HG03103 (cell line): Measurements from ENCODE around the gene CTTN.

Experiments
- ATAC-seq: cut with Tn5 transposase; IDR thresholded peaks from one replicate; pipeline ENCODE4 v1.9.1; 2021; ENCODE audit warnings: low read depth; ENCODE audit not compliant: unreplicated experiment

The CTTN gene

DNA sequence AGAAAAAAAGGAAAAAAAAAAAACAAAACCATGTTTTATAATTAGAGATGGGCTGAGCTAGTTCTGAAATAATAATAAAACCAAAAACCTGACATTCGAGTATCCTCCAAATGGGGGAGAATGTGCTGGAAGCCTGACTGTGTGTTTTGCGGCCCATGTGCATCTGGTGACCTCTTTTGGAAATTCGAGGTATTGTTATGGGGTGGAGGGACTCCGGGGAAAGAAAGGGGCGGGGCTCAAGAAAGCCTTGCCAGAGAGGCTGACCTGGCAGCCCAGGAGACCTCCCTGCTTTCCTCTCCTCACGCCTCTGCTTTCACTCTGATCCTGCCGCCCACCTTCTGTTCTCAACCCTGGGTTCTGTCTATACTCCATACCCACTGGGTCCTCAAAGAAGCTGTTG lies 72.9 kb downstream of the CTTN start:
- ATAC-seq: no peak

- ATAC-seq: no peak
These were observed 73.9 kb downstream of the CTTN start for GRCh38 chr11:70472240-70472639.

- ATAC-seq: no peak
These were observed 75.0 kb downstream of the CTTN start for GRCh38 chr11:70473186-70473872.

DNA sequence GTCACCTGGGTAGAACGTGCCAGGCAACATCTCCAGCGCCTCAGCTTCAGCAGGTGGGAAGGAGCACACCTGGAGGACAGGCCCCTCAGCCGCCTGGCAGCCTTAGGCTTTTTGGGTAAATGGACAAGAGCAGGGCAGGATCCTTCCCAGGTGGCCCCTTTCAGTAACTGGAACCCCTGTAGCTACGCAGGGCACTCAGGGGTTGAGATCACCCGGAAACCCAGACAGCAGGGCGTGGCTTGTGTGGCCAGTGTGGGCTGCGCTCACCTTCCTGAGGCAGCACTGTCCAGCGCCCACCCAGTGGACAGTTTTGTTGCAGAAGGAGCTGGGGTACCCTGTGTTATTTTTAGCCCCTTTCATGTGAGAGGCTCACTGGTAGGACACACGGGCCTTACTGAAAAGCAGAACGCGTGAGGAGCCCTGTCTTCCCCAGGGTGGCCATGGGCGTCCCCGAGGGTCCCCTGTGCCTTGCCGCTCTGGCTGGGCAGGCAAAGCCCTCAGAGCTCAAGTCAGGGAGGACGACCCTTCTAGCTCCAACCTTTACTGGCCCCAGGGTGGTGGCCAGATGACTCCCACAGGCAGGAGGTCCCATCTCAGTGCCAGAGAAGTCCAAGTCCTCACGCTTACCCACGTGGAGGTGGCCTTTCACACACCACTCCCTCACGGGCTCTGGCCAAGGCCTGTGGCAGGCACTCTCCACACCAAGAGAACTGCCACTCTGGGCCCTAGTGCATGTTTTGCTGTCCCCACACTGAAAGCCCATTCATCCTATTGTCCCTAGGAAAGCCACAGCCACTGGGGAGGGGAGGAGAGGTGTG lies 75.8 kb downstream of the CTTN start:
- no peak for ATAC-seq

GRCh38 chr11:70474710-70475109 lies 76.4 kb downstream of the CTTN start:
- no peak for ATAC-seq

DNA sequence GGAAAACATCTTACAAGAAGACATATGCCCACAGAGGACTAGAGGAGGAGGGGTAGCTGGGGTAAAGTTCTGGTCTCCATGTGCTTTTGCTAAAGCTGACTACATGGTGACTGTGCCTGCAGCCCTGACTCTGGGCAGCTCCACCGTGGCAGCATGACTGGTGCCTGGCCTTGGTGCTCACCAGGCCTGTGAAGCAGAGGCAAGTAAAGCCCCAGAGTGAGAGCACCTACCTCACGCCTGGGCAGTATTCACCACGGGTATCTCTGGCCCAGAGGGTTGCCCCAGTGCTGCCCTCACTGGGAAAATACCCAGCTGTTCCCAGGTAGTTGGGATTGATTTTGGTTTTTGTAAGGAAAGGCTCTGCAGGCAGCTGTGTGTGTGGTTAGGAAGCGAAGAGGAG lies 78.3 kb downstream of the CTTN start:
- ATAC-seq: no peak

- no peak for ATAC-seq
These were observed 78.8 kb downstream of the CTTN start for GRCh38 chr11:70477176-70477575.

- no peak for ATAC-seq
These were observed 79.3 kb downstream of the CTTN start for GRCh38 chr11:70477609-70478008.

DNA sequence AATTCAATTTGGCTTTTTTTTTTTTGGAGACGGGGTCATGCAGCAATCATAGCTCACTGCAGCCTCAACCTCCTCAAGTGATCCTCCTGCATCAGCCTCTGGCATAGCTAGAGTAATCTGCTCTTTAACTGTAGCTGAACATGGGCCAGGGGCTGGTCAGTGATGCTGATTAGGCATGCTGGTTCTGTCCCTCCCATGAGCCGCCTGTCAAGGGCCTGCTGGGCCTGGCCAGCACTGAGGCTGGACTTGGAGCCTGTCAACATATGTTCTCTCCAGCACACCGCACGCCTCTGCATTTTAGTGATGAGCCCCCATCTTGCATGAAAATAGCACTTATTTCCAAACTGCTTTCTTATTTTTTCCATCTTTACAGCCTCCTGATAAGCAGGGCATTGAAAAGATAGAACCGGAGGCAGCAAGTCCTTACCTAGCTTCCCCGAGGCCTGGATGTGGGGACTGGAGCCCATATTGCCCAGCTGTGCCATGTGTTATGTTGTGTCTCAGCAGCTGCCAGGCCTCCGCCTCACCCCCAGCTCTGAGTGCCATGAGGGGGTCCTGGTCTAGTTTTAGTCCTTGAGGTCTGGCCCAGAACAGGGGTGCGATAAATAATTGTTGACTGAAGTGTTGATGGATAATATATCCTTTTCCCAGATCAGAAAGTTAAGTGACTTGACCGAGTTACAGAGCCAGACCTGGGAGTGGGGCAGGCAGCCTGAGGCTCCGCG lies 80.0 kb downstream of the CTTN start:
- ATAC-seq: no peak

- ATAC-seq: no peak
These were observed 82.4 kb downstream of the CTTN start for GRCh38 chr11:70480711-70481110.

DNA sequence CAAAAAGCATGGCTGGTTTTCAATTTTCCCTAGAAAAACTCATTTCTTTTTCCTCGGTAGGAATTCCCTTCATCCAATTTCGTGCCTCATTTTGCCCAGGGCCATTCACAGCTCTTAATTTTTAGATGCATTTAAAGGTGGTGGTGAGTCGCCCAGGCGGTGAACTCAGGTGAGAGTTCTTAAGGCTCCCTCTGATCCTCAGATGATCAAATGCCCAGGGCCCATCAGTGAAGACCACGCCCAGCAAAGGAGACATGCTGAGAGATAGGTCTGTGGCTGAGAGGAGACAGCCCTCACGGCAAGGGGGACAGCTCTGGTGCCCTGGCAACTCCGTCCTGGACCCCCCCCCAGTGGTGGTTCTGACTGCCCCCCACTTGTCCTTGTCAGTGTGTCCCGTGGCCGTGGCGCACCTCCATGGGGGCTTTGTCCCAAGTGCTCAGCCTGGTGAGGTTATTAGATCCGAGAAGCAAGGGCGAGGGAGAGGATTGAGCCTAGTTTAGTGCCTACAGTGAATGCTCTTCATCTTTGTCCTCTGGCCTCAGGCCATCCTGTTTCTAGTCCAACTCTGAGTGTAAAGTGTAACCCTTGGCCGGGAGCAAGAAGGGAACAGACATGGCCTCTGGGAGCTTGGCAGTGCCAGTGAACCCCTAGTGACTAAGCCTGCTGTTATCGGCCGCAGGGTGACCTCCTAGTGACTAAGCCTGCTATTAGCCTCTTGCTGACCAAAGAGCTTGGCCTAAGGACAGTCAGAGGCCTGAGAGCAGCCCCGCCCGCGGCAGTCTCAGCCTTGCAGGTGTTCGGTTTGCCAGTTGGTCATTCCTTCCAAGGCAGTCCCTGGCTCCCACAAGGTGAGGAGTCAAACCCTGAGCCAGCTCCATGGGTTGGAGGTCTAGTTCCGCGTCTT lies 83.5 kb downstream of the CTTN start:
- ATAC-seq: no peak

DNA sequence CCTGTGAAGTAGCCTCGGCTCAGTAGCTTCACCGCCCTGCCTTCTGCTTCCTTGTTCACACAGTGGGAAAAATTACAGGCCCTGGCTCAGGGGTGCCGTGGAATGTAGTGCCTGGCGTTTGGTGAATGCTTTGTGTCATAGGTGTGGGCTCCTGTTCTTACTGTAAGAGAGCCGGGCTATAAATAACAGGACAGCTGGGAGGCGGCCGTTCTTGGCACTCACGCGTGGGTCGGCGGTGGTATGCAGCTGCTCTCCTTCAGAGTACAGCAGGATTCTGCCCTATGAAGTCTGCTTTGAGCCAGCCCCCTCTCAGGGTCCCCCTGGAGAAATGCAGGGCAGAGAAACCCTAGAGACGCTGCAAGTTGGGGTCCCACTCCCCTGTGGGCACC lies 84.2 kb downstream of the CTTN start:
- no peak for ATAC-seq

DNA sequence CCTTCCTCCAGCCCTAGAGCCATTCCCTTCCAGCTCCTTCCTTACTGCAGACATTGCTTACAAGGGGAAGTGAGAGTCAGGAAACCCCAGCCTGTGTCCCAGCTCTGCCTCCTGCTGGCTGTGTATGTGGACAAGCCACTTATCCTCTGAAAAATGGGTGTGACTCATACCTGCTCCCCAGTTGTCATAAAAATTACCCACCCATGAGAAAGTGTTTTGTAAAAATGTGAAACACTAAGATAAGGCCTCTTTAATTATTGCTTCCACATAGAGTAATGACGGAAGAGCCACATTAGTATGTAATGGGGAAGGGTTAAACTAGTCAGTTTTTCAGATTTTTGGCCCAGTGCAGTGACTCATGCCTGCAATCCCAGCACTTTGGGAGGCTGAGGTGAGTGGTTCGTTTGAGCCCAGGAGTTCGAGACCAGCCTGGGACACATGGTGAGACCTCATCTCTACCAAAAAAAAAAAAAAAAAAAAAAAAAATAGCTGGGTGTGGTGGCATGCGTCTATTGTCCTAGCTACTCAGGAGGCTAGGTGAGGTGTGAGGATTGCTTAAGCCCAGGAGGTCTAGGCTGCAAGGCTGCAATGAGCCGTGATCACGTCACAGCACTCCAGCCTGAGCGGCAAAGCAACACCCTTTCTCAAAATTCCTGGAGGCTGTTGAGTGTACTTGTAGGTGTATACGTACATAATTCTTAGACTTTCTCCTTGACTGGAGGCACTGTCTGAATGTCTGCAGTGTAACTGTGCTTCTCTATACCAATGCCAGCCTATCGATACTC lies 84.9 kb downstream of the CTTN start:
- no peak for ATAC-seq

GRCh38 chr11:70483917-70484316 lies 85.6 kb downstream of the CTTN start:
- ATAC-seq: no peak

- no peak for ATAC-seq
These were observed 87.1 kb downstream of the CTTN start for GRCh38 chr11:70485326-70486025.

DNA sequence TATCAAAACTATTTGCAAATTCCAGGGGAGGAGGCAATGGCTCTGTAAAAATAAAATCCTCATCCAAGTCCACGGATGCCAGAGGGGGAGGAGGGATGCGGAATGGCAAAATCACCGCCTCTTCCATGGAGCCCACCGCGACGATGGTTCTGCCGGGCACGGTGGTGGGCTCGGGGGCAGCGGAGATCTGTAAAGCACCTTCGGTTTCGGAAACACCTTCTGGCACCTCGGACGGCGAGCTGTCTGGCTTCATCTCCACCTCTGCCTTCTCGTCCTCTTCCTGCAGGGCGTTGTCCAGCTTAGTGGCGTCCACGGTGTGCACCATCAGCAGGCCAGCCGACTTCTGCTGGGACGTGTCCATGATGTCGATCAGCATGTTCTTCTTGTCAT lies 87.7 kb downstream of the CTTN start:
- ATAC-seq: no peak
